Neural crest cell (in vitro differentiated cells): Measurements from ENCODE around the gene PRKCE. TPM values are rescaled to one million over a fixed set of nuclear protein-coding genes. Genes with fewer than 3 reads are reported as not detected.

Experiments
- DNase-seq: peaks from one replicate; pipeline ENCODE4 v3.0.0; 2021; ENCODE audit warnings: low read depth, mixed read lengths, low spot score
- H3K27ac Mint-ChIP-seq: one replicate; pipeline ENCODE4 v1.8.0; 2021; ENCODE audit warnings: mild to moderate bottlenecking, mixed read lengths; ENCODE audit not compliant: unreplicated experiment
- H3K27me3 Mint-ChIP-seq: 2 replicates; pipeline ENCODE4 v1.8.0; 2021; ENCODE audit warnings: low read depth, mild to moderate bottlenecking, mixed read lengths
- H3K36me3 Mint-ChIP-seq: 2 replicates; pipeline ENCODE4 v1.8.0; 2021; ENCODE audit warnings: low read depth, mild to moderate bottlenecking, mixed read lengths
- H3K4me1 Mint-ChIP-seq: 2 replicates; pipeline ENCODE4 v1.8.0; 2021; ENCODE audit warnings: mixed read lengths
- H3K4me3 Mint-ChIP-seq: one replicate; pipeline ENCODE4 v1.8.0; 2021; ENCODE audit warnings: mild to moderate bottlenecking, mixed read lengths
- H3K9me3 Mint-ChIP-seq: 2 replicates; pipeline ENCODE4 v1.8.0; 2021; ENCODE audit warnings: mixed read lengths
- CTCF ChIP-seq: fragments of 200-600 bp; sonication (generic); conservative IDR thresholded peaks from 2 replicates; pipeline ENCODE4 v1.5.0; 2021; ENCODE audit warnings: antibody characterized with exemption, mild to moderate bottlenecking
- total RNA-seq: library from RNA; stranded (reverse); gene quantifications from 2 replicates; pipeline ENCODE4 v1.2.1, GENCODE V29; 2021

Gene PRKCE
- total RNA-seq, 1 donor from 2014 or later = 15.6 TPM

GRCh38 chr2:45826884-45827635, 175.6 kb downstream of the PRKCE start:
- peaks cover 19% of the 10 kb centered on the region for H3K36me3 Mint-ChIP-seq
- no peak for DNase-seq
- H3K4me3 Mint-ChIP-seq = no peak overlapping the region
- H3K27ac Mint-ChIP-seq = no peak overlapping the region
- peaks cover 6% of the 10 kb centered on the region for H3K4me1 Mint-ChIP-seq
- H3K27me3 Mint-ChIP-seq = no peaks in the 10 kb centered on the region
- no peak for TF ChIP-seq CTCF
- peaks cover 18% of the 10 kb centered on the region for H3K9me3 Mint-ChIP-seq

GRCh38 chr2:45830322-45830721, 178.8 kb downstream of the PRKCE start:
- H3K9me3 Mint-ChIP-seq = peaks cover 18% of the 10 kb centered on the region
- no peak for DNase-seq
- no peaks in the 10 kb centered on the region for H3K4me1 Mint-ChIP-seq
- no peak overlapping the region for H3K27ac Mint-ChIP-seq
- H3K36me3 Mint-ChIP-seq = peaks cover 19% of the 10 kb centered on the region
- H3K27me3 Mint-ChIP-seq = no peaks in the 10 kb centered on the region
- no peak for TF ChIP-seq CTCF
- H3K4me3 Mint-ChIP-seq = no peak overlapping the region

- Mint-ChIP-seq H3K4me3 (no peak overlapping the region), H3K9me3 (peaks cover 18% of the 10 kb centered on the region), H3K27ac (no peak overlapping the region), H3K4me1 (peaks cover 14% of the 10 kb centered on the region), H3K36me3 (peaks cover 19% of the 10 kb centered on the region), H3K27me3 (no peaks in the 10 kb centered on the region)
- no peak for DNase-seq
- TF ChIP-seq CTCF = no peak
Observed at GRCh38 chr2:45833301-45833967, 182.0 kb downstream of the PRKCE start.

- Mint-ChIP-seq H3K27me3 (no peaks in the 10 kb centered on the region), H3K27ac (no peak overlapping the region), H3K9me3 (peaks cover 18% of the 10 kb centered on the region), H3K4me1 (peaks cover 14% of the 10 kb centered on the region), H3K4me3 (no peak overlapping the region), H3K36me3 (peaks cover 19% of the 10 kb centered on the region)
- DNase-seq = no peak
- TF ChIP-seq CTCF = no peak
Observed at GRCh38 chr2:45833968-45834344, 182.5 kb downstream of the PRKCE start.

- peaks cover 16% of the 10 kb centered on the region for H3K9me3 Mint-ChIP-seq
- no peak for DNase-seq
- H3K27me3 Mint-ChIP-seq = no peaks in the 10 kb centered on the region
- peaks cover 18% of the 10 kb centered on the region for H3K4me1 Mint-ChIP-seq
- H3K36me3 Mint-ChIP-seq = peaks cover 16% of the 10 kb centered on the region
- peak overlapping the region; percentile 59 for H3K27ac Mint-ChIP-seq
- H3K4me3 Mint-ChIP-seq = no peak overlapping the region
- no peak for TF ChIP-seq CTCF
Observed at GRCh38 chr2:45834372-45834771, 182.9 kb downstream of the PRKCE start.
